GM12892 (cell line): ENCODE results near the gene KCNT1.

Source experiments
- POLR2A ChIP-seq: IDR thresholded peaks from 2 replicates; pipeline ENCODE4 v1.6.1; 2011; ENCODE audit warnings: low read depth, low read length, control low read depth
- POLR2AphosphoS5 ChIP-seq: IDR thresholded peaks from 2 replicates; pipeline ENCODE4 v1.6.1; 2011; ENCODE audit warnings: low read depth, low read length, control low read depth

DNA sequence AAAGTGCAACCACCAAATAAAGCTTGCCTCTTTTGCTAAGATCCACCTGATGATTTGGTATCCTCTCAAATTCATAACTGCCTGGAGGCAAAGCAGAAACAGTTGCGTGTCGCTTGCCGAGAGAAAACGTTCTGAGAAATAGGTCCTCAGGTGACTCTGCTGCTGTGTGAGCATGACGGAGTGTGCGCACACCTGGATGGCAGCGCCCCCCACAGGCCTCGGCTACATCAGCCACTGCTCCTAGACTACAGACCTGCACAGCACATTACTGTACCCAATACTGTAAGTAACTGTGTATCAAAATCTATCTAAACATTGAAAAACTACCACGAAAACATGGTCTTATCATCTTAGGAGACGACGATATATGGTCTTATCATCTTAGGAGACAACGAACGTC lies 117.9 kb downstream of the KCNT1 start:
- no peak for TF ChIP-seq POLR2A
- TF ChIP-seq POLR2AphosphoS5 = no peak
